EL (cell line): ENCODE data around the gene AGR2.
A peak's percentile ranks its signal among the peaks of the same experiment; 100 is the strongest.

ENCODE experiments used
- DNase-seq: peaks from one replicate; pipeline ENCODE4 v3.0.0-alpha.2; 2016

The AGR2 gene

DNA sequence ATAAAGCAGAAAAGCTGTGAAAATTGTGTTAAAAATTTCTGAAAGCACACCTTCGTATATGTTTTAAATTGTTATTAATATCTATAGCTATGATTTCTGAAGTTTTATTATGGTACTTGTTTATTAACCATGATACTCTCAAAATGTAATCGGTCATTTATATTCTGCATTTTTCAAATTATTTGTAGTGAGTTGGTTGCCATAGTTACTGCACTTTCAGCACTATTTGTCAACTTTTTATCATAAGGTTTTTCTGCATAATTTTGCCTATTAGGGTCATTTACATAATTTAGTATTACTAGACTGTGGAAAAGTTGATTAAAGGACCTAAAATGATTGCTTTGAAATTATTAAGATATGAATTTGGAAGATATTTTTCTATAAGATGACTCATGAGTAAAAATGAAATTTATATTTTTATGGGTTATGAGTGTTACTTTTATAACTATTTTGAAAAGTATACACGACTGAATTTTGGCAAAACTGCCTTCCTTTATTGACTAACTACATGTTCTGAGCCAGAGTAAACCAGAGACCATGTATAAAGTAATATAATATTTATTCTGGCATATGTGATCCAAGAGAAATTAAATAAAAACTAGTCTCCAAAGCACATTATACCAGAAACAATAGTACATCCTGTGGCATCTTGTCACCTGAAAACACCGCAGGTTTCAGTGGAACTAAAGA is 7.9 kb upstream of the AGR2 start:
- DNase-seq = no peak

DNA sequence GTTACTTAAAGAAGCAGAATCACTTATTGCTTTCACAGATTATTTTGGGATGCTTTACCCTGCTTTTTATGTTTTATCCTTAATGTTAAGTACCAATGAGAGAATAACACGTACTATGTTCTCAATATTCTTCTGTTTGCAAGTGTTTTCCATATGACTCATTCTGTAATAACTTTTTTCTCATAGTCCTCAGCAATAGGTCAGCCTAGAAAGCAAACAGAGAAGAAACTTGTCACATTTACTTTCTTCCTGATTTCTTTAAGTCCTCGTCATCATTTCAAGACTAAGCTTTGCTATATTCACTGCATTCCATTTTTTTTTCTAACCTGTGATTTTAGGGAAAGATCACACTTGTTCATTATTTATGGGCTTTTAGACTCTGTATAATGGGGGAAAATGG is 6.8 kb upstream of the AGR2 start:
- DNase-seq = peak; percentile 63

DNA sequence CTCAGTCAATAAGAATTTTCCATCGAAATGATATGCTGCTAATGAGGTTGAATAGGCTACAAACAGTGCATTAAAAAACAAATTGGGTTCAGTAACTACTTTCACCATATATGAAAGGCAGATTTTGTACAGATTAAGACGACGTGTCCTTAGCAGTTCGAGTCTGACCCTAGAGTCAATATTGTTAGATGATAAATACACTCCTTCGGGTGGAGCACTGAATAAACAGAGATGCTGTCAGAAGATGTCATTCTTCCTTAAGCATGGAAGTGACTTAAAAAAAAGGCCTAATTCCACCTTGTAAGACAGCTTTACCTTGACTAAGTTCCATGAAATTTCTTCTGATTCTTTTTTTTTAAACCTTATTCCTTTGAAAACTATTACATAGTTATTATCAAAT is 5.8 kb upstream of the AGR2 start:
- no peak for DNase-seq

DNA sequence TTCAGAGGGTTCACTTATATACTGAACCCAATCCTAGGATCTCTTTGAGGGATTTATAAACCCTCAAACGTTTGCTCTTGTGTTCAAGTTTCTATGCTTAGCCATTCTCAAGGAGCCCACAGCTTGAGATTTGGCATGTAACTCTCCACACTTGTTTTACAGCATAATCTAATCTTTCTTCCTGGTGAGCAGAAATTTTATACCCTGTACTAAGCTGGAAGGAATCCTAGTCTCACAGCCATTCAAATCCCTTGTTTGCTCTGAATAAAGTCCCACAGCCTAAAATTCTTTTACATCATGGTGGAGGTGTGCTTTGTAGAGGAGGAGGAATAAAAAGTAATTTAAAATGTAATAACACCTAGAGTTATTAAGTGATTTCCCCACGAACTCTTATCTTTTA is 5.3 kb upstream of the AGR2 start:
- DNase-seq = no peak

DNA sequence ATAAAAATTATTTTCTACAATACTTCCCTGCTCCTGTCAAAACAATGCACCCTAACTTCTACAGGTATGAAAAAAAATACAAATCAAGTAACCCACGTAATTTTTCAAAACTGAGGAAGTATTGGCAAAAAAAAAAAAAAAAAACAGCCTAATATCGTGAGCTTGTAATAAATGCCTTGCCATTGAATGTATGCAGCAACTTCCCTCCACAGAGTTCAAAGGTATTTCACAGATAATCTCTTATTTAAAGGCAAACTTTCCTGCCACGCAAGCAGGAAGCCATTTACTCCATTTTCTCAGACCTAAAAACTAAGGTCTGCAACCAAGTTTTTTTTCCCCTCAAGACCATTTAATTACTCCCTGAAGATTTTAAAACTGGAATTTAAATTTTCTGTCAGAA is 642 bp upstream of the AGR2 start:
- DNase-seq = no peak

DNA sequence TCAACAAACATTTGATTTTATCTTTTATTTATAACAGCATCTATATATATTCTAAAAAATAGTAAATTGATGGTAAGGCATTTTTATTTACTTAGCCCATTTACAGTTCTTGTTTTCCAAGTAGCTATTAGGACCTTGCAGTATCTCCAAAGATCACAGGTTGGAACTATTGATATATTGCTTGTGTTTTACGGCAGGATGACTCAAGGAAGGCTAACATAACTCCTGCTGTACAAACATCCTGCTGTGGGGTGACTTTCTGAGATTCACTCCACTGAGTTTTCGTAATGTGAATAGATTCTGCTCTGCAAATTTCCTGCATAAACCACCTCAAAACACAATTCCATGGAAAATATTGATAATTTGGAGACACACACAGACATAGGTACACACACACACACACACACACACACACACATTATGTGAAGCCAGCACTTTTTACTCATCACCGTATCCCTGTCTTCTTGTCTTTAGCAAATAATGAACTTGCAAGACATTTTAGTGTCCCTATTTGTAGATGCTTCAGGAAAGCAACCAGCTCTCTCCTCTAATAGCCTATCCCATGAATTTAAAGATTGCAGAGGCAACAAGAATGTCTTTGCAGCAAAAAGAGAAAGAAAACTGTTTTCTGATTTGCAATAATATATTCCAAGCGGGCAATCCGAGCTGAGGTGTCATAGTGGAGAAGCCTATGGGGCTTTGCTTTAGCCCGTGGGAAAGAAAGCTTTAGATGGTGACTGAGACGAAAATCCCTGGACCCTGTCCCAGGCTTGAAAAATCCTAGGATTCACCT is 722 bp downstream of the AGR2 start:
- DNase-seq = no peak

DNA sequence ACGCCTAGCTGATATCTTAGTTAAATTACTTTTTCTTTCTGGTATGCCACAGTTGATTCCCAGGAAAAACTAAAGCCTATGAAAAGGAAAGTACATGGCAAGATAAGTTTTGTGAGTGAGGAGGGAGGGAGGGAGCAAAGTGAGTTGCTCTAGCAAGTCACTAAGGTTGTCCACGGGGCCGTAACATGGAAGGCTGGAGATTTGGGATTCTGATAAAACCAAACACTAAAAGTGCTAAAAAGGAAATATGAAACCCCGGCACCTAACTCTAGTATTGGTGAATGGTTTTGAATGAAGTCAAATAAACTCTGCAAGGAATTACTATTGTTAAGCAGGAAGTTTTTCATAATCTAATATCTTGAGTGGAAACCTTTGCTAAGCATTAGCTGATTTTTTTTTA is 1.7 kb downstream of the AGR2 start:
- no peak for DNase-seq

DNA sequence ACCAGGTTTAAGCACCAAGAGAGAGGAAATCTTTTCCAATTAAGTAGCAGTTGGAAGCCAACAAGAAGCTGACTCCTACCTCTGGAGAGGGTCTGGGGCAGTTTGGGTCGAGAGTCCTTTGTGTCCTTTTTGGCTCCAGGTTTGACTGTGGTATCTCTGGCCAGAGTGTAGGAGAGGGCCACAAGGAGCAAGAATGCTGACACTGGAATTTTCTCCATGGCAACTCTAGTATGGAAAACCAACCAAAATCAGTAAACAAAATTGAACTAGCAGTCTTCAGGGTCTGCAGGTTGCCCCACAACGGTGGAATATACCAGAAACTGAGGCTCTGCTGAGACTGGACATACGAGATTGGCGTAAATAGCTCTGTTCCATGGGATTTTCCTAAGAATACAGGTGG is 3.2 kb downstream of the AGR2 start:
- no peak for DNase-seq

DNA sequence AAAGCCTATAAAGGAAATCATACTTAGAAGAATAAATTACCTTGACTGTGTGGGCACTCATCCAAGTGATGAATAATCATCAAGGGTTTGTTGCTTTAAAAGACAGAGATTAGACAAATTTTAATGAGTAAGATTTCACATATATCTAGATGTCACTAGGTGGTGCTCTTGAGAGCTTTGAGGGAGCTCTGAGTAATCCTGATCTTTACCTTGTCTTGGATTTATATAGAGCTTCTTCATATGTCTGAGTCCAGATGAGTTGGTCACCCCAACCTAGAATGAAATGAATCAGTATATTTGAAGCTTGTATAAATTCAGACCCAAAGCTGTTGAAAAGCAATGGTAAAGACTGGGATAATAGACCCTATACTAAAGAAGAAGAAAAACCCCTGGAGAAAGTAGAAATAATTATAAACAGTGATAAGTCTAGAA is 3.7 kb downstream of the AGR2 start:
- DNase-seq = peak; percentile 83

DNA sequence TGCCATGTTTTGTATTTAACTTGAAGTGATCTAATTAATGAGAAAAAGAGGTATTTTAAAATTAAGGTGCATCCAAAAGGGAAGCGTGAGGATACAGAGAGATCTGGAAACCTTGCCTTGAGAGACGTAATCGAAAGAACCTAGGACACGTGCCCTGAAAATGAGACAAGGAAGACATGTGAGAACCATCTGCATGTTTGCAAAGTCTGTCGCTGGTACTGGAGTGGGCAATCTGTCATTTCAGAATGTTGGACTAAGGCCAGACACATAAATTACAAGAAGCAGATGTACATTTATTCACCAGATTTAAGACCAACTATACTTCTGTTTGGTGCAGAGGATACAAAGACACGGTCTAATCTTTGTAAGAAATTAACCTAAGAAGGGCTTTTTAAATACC is 9.2 kb downstream of the AGR2 start:
- DNase-seq = no peak

DNA sequence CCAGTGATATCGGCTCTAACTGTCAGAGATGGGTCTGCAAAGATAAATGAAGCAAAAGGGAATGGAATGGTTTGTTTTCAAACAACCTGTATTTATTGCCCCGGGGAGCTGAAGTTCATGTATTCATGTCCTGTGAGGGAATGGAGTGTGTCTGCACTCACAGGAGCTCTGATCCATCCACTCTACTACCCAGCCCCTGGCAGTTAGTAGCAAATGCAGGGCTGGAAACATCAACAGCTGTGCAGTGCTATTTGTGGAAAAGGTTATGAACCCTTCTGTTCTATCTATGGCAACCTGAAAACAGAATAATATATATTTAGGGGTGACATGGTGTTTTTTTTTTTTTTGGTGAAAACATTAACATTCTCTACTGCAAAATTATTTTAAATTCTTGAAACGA is 9.8 kb downstream of the AGR2 start:
- DNase-seq = no peak

DNA sequence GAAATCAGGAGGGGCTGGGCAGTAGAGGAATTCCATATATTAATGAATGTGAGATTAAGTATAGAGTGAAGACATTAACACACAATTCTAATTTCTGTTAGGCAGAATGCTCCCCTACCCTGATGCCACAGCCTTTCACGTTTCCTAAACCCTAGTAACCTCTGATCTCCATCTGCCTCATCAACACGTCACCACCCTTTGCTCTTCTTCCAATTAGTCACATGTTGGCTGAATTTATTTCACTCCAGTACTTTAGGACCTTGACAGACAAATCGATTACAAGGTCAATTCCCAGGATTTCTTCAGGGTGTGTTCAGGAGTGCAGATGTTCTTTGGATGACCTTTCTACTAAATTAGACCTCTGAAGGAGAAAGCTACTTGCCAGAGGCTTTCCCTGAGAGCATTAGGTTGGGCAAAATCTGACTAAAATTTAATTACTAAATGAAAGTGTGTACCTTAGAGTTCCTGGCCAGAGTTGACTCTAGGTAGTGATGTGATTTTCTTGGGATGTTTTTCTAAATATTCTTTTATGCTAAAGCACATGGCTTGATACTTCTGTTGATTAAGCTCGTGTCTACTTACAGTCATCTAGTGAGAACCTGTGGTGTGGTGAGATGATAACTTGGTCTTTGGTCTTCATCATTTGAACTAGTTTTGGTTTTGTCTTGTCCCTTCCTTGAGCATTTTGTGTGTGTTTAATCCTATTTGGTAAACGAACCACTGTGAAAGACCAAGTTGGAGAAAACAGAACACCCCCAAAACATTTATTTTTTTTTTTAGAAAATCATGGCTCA is 12.7 kb downstream of the AGR2 start:
- no peak for DNase-seq

DNA sequence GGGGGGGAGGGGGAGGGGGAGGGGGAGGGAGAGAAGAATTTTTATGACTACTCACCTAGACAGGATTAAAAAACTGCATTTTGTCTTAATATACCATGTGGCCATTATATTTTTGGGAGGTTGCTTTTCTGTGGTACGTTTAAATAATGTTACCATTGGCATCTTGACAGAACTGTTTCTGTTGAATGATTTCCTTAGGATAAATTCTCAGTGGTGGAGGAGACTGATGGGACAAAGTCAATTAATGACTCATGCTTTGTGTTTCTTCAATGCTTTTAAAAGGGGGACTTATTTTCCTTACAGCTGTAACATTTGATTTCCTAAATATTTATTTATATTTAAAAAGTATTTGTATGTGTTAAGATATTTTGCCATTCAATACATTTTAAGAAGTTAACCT is 13.7 kb downstream of the AGR2 start:
- DNase-seq = no peak

DNA sequence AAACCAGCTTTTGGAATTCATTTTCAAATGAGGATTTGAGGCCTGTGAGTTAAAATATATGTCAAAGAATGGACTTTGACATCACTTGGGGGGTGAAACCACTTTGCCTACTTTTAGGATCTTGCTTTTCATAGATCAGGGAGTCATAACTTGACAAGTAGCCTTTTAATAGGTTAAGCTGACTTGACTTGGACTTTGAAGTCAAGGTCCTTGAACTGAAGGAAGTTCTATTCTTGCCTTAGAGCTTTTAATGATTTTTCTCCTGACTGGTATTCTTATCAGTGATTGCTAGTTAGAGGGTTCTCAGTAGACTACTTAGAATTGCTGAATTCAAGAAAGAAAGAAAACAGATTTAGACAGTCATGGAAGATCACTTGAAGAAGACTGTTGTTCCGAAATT is 17.7 kb downstream of the AGR2 start:
- DNase-seq = no peak

DNA sequence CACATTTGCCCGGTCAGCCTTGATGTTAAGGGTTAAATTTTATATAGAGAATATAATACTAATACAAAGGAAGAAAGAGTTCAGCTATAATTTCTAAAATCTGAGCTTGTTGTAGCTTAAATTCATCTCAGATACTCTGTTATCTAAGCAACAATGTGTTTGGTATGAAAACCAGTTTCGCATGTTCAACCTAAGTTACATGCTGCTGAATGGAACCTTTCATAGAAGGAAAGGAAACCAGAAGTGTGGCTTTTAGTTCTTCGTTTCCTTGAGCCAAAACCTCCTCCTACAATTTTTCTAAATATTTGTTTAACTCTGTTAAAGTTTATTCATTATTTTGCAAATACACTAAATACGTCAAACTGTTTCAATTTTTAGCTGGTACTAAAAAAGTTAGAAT is 18.5 kb downstream of the AGR2 start:
- no peak for DNase-seq

DNA sequence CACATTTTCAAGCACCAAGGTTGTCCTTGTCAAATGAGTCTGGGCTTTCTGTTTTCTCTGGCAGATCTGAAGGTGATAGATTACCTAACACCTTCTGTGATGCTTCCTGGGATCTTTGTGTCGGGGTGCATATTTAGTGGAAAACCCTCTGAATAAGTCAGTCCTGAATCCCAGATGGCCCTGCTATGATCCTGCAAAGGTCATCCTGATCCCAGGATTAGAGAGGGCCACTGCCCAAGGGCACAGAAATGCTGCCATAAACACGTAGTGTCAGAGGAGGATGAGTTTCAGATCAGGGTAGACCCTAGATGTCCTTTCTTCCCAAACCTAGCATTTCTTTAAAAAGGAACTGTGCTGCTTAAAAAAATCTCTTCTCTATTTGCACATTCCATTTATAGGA is 19.0 kb downstream of the AGR2 start:
- no peak for DNase-seq

DNA sequence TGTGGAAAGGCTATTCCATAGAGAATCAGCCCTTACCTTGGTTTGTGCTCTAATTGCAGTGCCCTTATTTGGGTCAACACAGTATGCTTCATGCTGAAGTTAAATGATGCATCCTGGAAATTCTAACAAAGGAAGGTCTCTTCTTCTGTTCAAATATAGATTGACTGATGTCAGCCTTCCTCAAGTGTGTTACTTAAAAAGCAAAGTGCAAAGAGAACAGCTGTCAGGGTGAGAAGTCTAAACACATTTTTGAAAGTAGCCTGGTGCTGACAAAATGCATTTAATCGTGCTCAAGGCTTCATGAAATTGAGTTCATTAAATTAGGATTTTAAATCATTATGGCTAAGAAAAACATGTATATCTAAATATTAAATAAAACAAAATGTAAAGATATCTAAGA is 19.5 kb downstream of the AGR2 start:
- no peak for DNase-seq

DNA sequence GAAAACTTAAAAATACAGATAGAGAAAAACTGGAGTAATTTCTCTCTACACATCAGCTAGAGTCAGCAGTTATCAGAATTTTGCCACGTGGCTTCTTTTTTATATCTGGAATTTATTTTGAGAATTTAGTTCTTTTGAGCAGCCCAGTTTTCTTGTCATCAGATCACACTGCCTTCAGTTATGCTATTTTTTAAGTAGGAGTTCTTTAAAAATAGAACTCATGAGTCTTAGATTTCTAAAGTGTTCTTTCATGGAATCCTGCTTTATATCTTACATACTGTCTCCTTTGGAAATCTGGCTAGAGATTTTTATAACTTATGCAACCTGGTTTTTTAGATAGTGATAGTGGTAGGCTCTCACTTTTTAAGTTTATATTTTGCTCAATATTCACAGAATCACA is 24.2 kb downstream of the AGR2 start:
- DNase-seq = no peak

DNA sequence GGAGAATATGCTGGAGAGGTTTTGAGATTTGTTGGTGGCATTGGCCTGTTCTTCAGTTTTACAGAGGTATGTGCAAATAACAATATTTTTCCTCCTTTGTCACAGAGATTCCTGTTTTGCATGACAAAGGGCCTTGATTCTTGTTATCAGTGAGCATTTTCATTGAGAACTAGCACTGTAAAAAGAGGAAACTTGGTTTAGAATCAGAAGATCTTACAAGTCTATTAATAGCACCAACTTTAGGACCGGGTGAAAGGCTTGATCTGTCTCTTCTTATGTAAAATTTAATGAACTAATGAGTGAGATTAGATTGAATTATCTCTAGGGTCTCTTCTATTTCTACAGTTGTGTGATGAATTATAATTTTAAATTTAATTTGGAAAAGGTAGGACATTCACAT is 25.7 kb downstream of the AGR2 start:
- DNase-seq = no peak

DNA sequence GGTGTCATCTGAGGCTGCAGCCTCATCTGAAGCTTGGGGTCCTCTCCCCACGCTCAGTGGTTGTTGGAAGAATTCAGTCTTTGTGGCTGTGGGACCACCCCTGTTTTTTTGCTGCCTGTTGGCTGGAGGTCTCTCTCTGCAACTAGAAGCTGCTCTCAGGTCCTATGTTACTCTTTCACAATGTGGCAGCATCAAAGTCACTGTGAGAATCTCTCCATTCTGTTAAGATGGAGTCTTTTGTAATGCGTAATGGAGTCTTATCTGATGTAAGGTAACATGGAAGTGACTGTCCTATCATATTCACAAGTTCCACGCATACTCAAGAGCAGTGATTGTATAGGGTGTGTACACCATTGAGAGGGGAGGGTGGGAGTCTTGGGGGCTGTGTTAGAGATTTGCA is 26.3 kb downstream of the AGR2 start:
- no peak for DNase-seq

DNA sequence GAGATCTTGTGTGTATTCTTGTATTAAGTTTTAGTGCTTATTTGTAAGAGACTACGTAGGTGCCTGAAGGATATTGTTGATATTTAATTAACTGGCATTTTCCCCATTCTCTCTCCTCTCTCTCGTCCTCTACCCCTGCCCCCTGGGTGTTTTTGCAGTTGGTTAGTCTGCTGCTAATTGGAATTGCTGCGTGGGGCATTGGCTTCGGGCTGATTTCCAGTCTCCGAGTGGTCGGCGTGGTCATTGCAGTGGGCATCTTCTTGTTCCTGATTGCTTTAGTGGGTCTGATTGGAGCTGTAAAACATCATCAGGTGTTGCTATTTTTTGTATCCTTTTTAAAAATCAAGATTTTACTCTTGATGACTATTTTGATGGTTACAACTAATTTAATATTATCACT is 28.7 kb downstream of the AGR2 start:
- DNase-seq = no peak

DNA sequence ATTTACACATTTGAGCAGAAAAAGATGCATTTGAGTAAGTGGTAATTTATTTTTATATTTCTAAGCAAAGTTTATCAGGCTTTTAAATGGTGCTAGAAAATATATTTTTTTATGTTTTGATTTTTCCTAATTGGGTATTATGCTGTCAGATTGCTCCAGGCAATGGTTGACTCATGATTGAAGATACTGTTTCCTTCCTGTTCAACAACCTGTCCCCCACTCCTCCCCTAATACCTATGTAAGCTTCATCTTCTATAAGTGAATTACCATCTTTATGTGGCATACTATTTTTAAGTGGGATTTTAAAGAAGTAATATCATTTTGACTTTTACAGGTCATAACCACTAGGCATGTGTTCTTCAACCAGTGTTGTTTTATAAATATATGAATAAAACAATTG is 29.8 kb downstream of the AGR2 start:
- peak; percentile 10 for DNase-seq

DNA sequence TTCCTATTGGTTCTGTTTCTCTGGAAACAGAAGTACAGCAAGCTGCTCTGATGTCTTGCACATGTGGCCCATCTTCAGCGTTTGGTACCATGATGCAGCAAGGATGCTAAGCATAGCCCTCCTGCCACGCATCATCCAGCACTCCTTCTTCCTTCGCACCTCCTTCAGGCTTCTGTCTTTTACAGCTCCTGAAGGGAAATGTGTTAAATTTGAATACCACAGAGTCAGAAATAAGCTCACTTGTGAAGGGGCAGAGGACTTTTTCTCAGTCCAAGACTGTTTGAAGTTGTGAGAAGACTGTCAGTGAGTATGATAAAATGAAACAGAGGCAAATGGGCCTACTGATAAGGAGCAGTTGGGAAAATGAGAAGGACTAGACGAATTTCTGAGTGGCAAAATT is 30.5 kb downstream of the AGR2 start:
- no peak for DNase-seq

DNA sequence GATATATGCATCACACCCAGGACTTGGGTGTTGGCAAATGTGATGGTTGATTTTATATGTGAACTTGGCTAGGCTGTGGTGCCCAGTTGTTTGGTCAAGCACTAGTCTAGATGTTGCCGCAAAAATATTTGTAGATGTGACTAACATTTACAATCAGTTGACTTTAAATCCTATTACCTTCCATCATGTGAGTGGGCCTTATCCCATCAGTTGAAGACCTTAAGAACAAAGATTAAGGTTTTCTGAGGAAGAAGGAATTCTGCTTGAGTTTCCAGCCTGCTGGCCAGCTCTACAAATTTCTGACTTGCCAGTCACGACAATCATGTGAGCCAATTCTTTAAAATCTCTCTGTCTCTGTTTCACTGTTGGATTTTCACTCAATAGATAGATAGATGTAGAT is 30.9 kb downstream of the AGR2 start:
- no peak for DNase-seq
